Skeletal muscle cell (primary cell): Measurements from ENCODE around the gene GFRA4.

Experiments
- DNase-seq: peaks from one replicate; pipeline ENCODE4 v3.0.0-alpha.2; 2010; ENCODE audit warnings: low read depth
- H3K4me3 ChIP-seq: 2 replicates; pipeline ENCODE4 v1.5.1; 2011; ENCODE audit warnings: low read depth, mild to moderate bottlenecking, control low read depth, low read length, moderate library complexity

GFRA4 gene

DNA sequence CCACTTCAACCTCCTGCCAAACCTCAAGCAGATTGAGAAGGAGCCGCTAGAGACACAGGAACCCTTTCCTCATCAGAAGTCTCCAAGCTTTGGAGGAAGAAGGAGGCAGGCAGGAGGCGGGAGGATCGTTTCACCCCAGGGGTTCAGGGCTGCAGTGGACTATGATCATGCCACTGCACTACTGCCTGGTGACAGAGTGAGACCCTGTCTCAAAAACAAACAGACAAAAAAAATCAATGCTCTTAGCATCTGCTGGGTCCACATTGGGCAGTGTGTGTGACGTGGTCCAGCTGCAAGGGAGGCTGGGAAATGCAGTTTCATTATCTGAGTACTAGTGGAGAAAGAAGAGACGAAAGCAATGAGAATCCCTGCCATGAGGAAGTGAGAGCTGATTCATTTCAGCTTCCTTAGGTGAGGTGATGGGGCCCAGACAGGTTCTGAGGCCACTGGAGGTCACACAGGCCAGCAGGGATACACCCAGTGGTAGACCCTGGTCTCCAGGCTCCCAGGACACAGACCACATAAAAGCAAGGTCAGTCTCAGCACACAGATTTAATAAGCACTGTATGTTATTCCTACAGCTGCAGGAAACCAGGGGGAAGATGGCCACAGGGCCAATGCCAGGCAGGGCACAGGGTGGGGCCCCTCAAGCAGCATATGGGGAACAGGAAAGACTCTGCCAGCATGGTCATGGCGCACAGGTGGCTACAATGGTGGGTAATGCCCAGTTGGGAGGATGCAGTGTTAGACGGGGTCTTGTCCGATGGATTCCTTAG lies 4.3 kb downstream of the GFRA4 start:
- H3K4me3 ChIP-seq = no peak overlapping the region
- no peak for DNase-seq

DNA sequence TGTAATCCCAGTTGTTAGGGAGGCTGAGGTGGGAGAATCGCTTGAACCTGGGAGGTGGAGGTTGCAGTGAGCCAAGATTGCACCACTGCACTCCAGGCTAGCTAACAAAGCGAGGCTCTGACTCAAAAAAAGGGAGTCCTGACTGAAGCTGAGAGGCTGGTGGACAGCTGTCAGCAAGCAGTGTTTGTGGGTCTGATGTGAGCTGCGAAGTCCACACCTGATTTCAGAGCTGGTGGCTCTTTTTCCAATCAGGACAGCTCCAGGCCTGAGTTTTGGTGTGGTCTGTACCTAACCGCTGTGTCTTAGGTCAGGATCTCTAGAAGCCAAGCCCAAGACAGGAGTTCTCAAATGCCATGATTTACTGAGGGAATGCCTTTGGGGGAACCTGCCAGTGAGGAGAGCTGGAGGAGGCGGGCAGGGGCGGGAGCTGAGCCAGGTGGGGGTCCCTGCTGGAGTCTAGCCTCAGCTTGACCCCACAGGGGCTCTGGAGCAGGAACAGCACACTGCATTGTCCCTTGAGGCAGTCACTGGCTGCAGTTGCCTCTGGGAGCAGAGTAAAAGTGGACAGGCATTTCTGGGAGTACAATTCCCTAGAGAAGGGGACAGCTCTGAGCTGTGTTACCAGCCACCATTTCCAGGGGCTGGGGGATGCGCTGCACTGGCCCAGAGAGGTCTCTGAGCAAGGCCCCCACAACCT lies 5.0 kb downstream of the GFRA4 start:
- H3K4me3 ChIP-seq = no peak overlapping the region
- no peak for DNase-seq

DNA sequence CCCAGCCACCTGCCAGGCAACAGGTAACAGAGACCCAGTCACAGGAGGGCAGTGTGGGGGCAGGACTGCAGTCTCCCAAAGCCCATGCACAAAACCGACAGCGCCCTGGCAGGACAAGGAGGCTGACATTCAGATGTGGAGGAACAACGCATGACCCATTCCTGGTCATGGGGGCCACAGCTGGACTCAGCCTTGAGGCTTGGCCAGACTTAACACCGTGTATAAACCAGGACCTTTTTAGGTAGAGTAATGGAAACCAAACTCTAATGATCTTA lies 8.1 kb downstream of the GFRA4 start:
- H3K4me3 ChIP-seq = no peak overlapping the region
- DNase-seq = no peak

DNA sequence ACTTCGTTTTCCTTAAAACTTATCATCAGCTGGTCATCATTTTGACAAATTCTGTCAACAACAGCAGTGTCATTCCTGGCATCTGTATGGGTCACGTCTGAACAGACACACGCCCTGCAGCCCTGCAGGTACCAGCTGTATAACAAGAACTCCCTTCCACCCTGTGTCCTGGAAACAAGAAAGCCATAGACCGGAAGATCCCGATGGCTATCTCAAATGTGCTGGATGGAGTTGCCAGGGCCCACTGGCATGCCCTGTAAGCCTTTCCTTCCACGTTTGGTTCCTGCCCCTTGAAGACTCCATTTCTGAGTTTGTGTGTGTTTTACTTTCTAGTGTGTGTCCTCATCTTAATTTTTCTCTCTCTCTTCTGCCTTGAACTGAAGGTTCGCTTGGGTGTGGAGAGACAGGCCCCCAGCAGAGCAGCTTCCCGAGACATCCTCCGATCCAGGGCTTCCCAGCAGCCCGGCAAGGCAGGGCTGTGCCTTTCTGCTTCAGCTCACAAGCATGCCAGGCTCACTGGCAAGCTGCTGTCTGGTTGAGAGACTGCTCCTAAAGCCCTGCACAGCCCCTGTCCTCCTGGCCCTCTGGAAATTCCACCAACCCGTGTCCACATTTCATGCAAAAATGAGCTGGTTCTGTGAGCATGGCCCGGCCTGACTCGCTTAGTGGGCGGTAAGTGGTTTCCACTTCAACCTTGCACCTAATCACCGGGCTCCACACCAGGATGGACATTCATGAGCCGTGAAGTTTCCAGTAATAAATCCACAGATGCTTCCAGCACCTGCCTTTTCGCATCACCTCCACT lies 8.7 kb downstream of the GFRA4 start:
- H3K4me3 ChIP-seq = no peak overlapping the region
- DNase-seq = no peak

DNA sequence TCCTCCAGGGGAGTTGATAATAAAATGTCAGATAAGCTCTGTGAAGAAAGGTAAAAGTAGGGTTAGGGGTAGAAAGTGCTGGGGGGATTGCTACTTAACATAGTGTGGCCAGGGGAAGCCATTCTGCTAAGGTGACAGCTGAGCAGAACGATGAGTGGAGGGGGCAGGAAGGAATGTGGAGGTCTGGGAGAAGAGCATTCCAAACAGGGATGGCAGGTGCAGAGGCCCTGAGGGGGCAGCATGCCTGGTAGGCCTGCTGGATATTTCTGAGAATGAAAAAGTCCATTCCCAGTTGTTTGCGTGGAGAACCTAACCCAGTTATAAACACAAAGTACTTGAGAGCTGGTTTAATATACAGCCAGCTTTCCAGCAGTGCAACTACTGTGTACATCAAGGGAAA lies 9.3 kb downstream of the GFRA4 start:
- no peak for DNase-seq
- no peak overlapping the region for H3K4me3 ChIP-seq

DNA sequence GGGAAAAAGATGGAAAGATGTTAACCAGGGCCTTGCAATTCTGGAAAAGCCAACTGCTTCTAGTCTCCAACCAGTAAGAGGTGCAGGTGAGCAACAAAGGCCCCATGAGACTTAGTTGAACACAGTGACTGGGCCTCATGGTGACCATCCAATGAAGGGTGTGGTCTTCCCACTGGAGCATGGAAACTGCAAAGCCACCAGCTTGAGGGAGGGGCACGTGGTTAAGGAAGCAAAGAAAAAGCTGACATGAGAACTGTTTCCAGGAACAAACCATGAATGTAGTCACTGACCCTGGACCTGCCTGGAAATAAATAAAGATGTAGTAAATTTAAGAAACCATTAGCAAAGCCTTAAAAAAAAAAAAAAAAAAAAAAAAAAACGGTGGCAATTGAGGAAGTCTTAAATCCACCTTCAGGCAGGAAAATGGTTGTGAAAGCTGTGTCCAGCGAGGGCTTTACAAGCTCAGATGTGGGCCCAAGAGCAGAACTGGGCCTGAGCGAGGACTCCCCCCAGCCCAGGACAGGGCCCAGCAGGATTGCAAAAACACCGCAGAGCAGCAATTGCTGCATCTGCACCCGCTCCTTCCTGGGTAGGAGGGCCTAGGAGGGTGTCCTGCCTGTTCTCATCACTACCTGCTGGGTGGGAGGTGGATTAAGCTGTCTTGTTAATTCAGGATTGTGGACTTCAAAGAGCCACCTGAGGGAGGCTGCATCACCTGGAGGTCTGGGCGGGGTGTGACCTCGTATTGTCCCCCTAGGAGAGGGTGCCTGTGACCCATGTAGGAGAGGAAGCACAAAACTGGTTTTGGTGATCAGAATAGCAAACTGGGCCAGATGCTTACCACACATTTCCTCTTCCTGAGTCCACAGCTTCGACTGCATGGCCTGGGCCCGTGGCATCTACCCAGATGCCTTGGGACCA lies 10.3 kb downstream of the GFRA4 start:
- no peak for DNase-seq
- no peak overlapping the region for H3K4me3 ChIP-seq

DNA sequence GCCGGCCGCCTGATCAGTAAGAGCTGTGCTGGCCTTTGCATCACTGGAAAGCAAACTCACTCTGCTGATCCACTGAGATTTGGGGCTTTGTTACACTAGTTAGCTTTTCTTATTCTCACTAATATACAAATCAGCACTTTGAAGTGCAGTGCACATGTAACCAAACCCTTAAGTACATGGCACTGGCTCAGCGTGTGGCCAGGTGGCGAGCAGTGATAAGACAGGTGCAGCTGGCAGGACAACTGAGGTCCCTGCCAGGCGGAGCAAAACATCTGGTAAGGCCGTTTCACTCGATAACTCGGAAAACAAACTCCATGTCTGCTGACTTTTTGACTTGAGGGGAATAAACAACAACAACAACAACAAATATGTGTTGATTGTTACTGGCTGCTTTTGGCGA lies 11.0 kb downstream of the GFRA4 start:
- no peak overlapping the region for H3K4me3 ChIP-seq
- DNase-seq = no peak

DNA sequence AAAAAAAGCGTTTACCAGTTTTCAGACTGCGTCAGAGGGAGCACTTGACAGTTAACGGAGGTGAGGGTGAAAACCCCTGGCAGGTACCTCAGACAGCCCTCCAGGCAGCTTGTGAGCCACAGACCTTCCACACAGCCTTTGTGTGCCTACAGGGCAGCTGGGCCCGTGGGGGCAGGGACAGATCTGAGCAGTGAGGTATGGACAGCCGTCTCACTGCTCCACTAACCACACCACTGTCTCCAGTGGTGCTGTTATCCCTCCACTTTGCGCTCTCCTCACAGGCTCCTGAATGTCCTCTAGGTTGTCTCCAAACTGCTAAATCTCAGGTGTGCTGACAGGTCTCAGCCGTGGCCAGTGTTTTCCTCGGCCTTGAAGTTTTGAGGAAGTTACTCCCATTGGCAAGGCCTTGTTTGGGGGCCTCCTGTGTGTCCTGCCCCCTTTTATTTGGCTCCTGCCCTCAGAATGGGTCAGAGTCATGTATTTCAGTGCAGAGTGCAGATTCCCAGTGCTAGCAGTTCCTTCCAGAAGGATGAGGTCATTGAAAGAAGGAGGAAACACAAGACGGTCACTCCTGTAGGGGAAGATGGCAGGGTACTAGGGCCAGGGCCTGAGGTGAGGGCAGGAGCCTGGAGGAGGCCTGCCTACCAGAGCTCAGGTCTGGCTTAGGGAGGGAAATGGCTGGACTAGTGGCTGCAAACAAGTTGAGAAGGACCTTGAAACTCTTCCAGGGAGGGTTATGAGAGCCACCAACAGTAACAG lies 11.8 kb downstream of the GFRA4 start:
- H3K4me3 ChIP-seq = no peak overlapping the region
- no peak for DNase-seq

DNA sequence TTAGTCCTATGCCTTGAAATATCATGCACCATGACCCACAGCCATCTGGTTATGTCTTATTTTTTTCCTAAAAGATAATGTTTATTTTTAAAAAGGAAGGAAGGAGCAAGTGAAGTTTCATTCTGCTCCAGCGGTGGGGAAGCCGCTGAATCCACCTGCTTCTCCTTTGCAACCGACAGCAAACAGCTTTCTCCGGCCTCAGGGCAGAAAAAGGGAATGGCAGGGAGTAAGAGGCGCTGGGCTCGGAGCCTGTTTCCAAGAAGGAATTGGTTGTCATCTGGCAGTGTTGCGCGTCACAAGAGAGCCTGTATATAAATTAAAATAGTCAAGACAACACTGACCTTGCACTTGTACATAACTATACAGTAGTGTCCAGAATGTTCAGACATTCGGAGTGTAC lies 14.2 kb downstream of the GFRA4 start:
- no peak for DNase-seq
- H3K4me3 ChIP-seq = no peak overlapping the region

DNA sequence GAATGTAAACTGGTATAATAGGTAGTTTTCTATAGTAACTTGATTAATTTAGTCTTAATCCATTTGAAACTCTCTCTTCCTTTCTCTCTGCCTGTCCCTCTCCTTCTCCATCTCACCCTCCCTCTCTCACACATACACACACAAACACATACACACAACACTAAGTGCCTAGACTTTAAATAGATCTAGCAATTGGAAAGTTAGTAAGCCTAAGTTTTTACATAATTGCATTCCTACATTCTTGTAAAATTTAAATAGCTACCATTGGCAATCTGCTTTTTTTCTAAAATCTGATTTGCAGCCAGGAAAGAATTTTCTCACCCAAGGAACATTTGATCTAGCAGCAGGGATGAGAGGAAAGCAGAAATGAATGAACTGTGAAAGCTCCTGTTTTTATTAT lies 15.7 kb downstream of the GFRA4 start:
- no peak overlapping the region for H3K4me3 ChIP-seq
- DNase-seq = no peak

DNA sequence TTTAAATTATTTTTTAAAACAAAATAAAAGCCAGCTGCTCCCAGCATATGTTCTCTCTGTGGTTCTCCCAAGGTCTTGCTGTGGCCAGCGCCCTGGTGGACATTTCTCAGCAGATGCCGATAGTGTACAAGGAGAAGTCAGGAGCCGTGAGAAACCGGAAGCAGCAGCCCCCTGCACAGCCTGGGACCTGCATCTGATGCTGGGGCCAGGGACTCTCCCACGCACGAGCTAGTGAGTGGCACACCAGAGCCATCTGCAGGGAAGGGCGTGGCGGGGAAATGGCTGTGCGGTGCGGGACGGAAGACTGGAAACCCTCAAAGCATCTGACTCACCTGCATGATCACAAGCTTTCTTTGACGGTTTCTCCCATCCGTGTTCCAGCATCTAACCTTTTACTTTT lies 16.5 kb downstream of the GFRA4 start:
- DNase-seq = no peak
- no peak overlapping the region for H3K4me3 ChIP-seq

DNA sequence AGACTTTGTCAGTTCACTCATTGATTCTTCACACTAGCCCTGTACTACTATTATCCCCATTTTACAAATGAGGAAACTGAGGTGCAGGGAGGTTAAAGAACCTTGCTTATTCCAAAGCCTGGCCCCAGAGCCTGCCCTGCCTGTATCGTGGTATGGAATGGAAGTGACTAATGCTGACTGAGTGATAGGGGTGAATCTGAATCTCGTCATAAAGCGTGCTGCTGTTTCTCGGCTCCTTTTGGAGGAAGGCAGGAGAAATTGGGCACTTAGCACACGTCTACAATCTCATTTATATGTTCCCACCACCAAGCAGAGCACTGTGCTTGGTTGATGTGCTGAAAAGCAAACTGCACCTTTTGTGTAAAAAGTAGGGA lies 17.1 kb downstream of the GFRA4 start:
- H3K4me3 ChIP-seq = no peak overlapping the region
- DNase-seq = no peak

DNA sequence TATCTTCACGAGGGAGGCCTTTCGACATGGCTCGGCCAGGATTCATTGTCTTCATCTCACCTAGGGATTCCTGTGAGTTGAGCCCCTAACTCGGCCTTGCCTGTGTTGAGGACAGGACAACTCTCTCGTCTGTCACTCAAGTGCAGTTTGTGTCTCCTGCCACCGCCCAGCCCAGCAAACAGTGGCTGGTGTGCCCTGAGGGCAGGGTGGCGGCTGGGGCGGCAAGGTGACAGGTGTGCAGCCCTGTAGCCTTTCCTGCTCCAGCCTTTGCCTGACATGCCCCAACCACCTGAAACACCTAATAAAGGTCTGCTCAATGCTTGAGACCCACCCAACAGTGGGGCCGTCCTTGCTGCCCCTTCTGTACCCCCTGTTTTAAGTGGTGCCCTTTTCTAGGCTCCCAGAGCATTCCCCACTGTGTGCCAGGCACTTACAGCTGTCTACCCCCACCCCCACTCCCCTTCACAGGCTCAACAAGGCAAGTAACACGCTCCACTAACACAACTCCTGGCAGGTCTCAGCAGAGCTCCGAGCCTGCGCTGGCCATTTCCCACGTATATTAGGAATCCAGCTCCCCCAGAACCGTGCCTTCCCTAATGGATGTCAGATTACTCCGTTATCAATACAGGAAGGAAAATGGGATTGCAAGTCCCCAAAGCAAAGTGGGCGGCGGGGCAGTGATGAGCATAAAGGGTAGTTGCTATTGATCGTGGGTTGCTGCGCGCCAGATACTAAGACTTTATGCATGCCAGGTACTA lies 17.7 kb downstream of the GFRA4 start:
- no peak for DNase-seq
- H3K4me3 ChIP-seq = no peak overlapping the region

DNA sequence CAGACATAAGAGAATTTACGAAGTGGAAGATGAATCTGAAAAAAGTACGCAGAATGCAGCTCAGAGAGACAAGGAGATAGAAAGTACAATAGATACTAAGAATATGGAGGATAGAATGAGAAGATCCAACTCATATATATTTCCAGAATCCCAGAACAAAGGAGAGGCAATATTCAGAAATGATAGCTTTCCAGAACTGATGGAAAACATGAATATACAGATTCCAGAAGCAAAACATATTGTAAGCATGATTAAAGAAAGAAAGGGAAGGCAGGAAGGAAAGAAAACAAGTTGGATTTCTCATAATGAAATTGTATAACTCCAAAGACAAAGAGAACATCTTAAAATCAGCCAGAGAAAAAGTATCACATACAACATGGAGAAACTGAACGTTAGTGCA lies 22.9 kb downstream of the GFRA4 start:
- no peak overlapping the region for H3K4me3 ChIP-seq
- DNase-seq = no peak

DNA sequence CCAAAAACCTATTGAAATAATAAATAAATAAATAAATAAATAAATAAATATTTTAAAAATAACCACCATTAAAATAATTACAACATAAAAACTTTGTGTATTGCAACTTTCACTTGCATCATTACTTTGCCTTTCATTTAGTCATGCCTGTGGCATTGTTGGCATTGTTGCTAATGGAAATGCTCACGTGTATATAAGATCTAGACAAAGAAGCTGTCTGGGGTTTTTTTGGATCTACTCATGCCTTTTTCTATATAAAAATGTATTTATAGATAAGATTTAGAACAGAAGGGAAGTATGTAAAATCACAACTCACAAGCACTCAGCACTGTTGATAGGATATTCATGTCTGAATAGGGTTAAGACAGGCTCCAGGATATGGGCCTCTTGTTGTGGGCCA lies 27.9 kb downstream of the GFRA4 start:
- no peak for DNase-seq
- no peak overlapping the region for H3K4me3 ChIP-seq

DNA sequence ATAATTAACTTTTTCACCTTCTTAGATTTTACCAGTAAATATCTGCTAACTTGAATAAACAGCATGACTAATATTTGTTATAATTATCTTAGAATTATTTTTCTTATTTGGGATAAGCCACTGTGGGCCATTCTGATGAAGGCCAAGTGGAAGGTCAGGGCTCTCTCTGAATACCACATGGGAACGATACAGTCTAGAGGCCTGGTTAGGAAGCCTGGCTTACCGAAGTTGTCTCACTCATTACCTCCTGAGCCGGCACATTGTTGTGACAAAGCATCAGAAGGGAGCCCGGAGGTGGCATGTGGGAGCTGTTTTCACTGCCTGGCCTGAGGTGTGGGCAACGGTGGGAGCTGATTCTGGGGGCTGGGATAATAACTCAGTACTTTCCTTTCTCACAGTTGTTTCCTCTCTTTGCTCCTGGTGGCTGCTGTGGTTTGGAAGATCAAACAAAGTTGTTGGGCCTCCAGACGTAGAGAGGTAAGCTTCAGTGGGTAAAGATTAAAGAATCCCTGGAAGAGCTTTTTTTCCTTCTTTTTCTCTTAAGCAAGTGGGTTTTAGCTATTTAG lies 29.2 kb downstream of the GFRA4 start:
- DNase-seq = no peak
- no peak overlapping the region for H3K4me3 ChIP-seq

DNA sequence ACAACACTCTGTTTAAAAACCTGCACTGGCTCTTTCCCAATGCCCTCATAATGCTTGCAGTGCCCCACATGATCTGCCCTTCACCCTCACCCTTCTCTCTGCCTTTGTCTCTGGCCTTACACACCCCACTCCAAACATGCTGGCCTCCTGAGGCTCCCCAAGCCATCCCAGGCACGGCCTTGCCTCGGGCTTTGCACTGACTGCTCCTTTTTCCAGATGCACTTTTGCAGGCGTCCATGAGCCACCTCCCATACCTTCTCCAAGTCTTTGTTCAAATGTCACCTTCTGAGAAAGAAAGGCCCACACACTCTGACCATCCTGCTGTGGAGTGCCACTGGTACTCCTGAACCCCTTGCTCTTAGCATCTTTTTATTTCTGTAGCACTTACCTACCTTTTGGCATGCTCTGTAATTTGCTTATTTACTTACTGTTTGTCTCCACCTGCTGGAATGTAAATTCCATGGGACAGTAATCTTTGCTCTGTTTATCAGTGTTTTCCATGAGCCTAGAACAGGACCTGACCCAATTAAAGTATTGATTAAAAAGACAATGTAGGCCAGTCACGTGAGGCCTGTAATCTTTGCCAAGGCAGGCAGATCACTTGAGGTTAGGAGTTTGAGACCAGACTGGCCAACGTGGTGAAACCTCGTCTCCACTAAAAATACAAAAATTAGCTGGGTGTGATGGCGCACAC lies 30.7 kb downstream of the GFRA4 start:
- no peak for DNase-seq
- H3K4me3 ChIP-seq = no peak overlapping the region

DNA sequence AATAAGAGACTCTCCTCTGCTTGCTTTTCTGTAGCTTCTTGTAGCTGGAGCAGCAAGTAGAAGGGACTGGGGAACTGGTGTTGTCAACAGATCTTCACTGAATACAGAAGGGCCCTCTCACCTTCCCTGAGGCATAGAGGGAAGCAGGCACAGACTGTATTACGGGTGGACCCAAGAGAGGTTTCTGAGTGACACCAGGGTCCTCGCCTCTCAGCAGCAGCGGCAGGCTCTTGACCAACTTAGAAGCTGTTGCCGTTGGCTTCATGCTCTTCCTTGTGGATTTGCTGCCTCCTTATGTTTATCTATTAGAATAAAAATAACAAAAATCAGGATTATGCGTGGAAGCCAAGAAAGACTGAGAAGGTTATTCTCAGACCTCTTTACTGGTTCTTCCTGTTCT lies 31.7 kb downstream of the GFRA4 start:
- DNase-seq = no peak
- H3K4me3 ChIP-seq = no peak overlapping the region
